ENCODE measurements around the gene COL25A1. TPM values are rescaled to one million over a fixed set of nuclear protein-coding genes. Genes with fewer than 3 reads are reported as not detected.

The COL25A1 gene
- total RNA-seq, 2 donors from 2014 or later, result 0.47 TPM; not detected in 1

DNA sequence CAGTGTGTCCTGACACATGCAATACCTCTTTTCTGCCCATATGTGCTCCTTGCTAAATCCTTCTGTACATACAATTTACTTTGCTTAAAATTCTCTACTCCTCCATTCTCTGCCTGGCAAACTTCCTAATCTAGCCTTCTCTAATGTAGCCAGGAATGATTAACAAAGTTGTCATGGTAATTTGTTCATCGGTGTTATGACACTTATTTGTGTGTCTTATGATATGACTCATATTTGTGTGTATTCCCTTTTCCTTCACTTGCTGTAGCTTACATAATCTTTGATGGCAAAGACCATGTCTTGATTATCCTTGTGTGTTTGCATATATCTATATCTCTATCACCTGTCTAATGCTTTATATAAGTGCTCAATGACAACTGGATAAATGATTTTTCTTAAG, 133.3 kb downstream of the COL25A1 start:
- Mint-ChIP-seq H3K4me3 (no peak overlapping the region), H3K27me3 (peaks cover 35% of the 10 kb centered on the region), H3K27ac (no peak overlapping the region), H3K36me3 (ENCODE audit: low read depth) (no peaks in the 10 kb centered on the region), H3K4me1 (no peaks in the 10 kb centered on the region)
- DNase-seq (no peak), ATAC-seq (no peak)
- H3K9me3 ChIP-seq (ENCODE audit: control insufficient read depth, low read length, poor library complexity, severe bottlenecking), result no peaks in the 10 kb centered on the region

DNA sequence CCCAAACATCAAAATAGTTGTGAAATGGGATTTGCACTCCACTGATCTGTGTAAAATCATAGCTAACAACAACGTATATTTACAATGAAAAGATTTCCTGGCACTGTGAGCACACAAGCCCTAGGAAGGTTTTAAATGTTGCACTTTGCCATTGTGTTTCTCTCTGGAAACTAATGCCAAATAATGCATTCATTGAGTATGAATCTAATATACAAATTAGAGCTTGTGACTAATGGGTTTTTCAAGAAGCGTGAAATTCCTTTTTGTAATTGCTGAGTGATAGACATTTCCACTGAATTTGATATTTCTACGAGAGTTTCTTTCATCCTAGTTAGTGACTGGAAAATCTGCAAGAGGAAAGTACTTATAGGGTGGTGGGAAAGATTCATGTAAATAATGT, 135.9 kb downstream of the COL25A1 start:
- Mint-ChIP-seq H3K4me1 (no peaks in the 10 kb centered on the region), H3K36me3 (ENCODE audit: low read depth) (no peaks in the 10 kb centered on the region), H3K4me3 (no peak overlapping the region), H3K27ac (no peak overlapping the region), H3K27me3 (peaks cover 35% of the 10 kb centered on the region)
- no peak for DNase-seq
- no peaks in the 10 kb centered on the region for H3K9me3 ChIP-seq (ENCODE audit: control insufficient read depth, low read length, poor library complexity, severe bottlenecking)
- no peak for ATAC-seq

GRCh38 chr4:109166126-109166525, 136.3 kb downstream of the COL25A1 start:
- no peaks in the 10 kb centered on the region for H3K9me3 ChIP-seq (ENCODE audit: control insufficient read depth, low read length, poor library complexity, severe bottlenecking)
- H3K27ac Mint-ChIP-seq, result no peak overlapping the region
- peaks cover 35% of the 10 kb centered on the region for H3K27me3 Mint-ChIP-seq
- ATAC-seq (no peak), DNase-seq (no peak)
- H3K4me1 Mint-ChIP-seq, result no peaks in the 10 kb centered on the region
- H3K36me3 Mint-ChIP-seq (ENCODE audit: low read depth), result no peaks in the 10 kb centered on the region
- no peak overlapping the region for H3K4me3 Mint-ChIP-seq

DNA sequence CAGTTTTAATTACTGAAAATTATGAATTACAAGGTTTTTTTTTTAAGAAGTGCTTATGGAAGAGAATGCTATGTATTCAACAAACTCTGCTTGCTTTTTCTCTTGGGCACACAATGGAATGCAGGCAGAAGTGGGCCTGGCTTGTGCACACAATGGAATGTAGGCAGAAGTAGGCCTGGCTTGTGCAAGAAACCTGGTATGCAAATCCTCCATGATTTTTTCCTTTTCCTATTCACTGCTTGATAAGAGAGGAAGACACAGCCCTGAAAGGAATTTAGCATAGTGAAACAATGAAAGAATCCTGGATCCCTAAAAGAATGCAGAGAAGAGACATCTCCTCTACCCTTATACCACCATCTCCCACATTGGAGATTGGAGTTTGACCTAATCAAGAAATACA, 138.4 kb downstream of the COL25A1 start:
- no peak overlapping the region for H3K4me3 Mint-ChIP-seq
- no peak for DNase-seq
- H3K9me3 ChIP-seq (ENCODE audit: control insufficient read depth, low read length, poor library complexity, severe bottlenecking), result no peaks in the 10 kb centered on the region
- no peak for ATAC-seq
- H3K36me3 Mint-ChIP-seq (ENCODE audit: low read depth), result no peaks in the 10 kb centered on the region
- H3K27ac Mint-ChIP-seq, result no peak overlapping the region
- no peaks in the 10 kb centered on the region for H3K4me1 Mint-ChIP-seq
- H3K27me3 Mint-ChIP-seq, result peaks cover 38% of the 10 kb centered on the region

DNA sequence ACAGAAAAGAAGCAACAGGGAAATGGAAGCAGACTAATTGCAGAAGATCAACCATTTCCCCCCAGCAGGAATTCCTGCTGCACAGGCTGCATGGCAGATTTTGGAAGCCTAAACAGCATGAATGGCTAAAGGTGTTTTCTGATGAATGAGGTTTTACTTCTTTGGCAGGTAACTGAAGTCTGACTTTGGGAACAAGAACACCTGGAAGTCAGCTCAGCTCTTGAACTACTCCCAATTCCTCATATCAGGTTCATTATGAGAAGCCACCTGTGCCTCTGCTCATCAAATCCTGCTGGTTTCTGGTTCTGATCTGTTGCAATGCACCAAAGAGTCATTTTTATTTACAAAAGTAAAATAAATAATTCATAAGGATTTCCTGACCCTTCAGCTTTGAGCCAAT, 139.0 kb downstream of the COL25A1 start:
- H3K27me3 Mint-ChIP-seq, result peaks cover 34% of the 10 kb centered on the region
- DNase-seq (no peak), ATAC-seq (no peak)
- no peak overlapping the region for H3K4me3 Mint-ChIP-seq
- H3K9me3 ChIP-seq (ENCODE audit: control insufficient read depth, low read length, poor library complexity, severe bottlenecking), result no peaks in the 10 kb centered on the region
- H3K36me3 Mint-ChIP-seq (ENCODE audit: low read depth), result no peaks in the 10 kb centered on the region
- no peak overlapping the region for H3K27ac Mint-ChIP-seq
- no peaks in the 10 kb centered on the region for H3K4me1 Mint-ChIP-seq

DNA sequence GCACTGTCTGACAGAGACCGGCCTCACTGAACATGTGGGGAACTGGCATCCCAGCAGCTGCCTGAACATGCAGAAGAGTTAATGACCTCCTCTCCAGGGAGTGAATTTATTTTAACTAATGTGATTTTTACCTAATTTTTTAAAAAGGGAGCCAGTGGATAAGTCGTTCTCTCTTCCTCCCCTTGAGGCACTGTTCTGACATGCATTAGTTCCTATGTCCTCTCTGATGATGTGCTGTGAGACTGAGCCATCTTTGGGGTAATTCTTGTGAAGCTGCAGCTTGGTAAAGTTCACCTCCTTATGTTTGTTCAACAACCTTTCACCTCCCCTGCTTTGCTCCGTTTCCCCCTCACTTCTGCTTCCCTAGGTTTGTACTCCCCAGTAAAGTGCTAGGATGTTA, 139.7 kb downstream of the COL25A1 start:
- Mint-ChIP-seq H3K27me3 (peaks cover 29% of the 10 kb centered on the region), H3K27ac (no peak overlapping the region)
- ATAC-seq, result no peak

GRCh38 chr4:109160494-109160893, 142.0 kb downstream of the COL25A1 start:
- Mint-ChIP-seq H3K36me3 (ENCODE audit: low read depth) (no peaks in the 10 kb centered on the region), H3K27ac (no peak overlapping the region), H3K4me3 (no peak overlapping the region), H3K4me1 (no peaks in the 10 kb centered on the region), H3K27me3 (peaks cover 26% of the 10 kb centered on the region)
- no peak for DNase-seq
- no peaks in the 10 kb centered on the region for H3K9me3 ChIP-seq (ENCODE audit: control insufficient read depth, low read length, poor library complexity, severe bottlenecking)
- ATAC-seq, result no peak

More for the DNA sequence above, 139.7 kb downstream of the COL25A1 start:
- Mint-ChIP-seq H3K4me1 (no peaks in the 10 kb centered on the region), H3K36me3 (ENCODE audit: low read depth) (no peaks in the 10 kb centered on the region), H3K4me3 (no peak overlapping the region)
- no peaks in the 10 kb centered on the region for H3K9me3 ChIP-seq (ENCODE audit: control insufficient read depth, low read length, poor library complexity, severe bottlenecking)
- no peak for DNase-seq

- no peaks in the 10 kb centered on the region for H3K4me1 Mint-ChIP-seq
- DNase-seq (no peak), ATAC-seq (no peak)
- H3K27ac Mint-ChIP-seq, result no peak overlapping the region
- H3K9me3 ChIP-seq (ENCODE audit: control insufficient read depth, low read length, poor library complexity, severe bottlenecking), result no peaks in the 10 kb centered on the region
- H3K27me3 Mint-ChIP-seq, result peaks cover 22% of the 10 kb centered on the region
- no peaks in the 10 kb centered on the region for H3K36me3 Mint-ChIP-seq (ENCODE audit: low read depth)
- H3K4me3 Mint-ChIP-seq, result no peak overlapping the region
These were observed 144.8 kb downstream of the COL25A1 start for GRCh38 chr4:109157696-109158095.

GRCh38 chr4:109157205-109157604, 145.3 kb downstream of the COL25A1 start:
- peaks cover 26% of the 10 kb centered on the region for H3K27me3 Mint-ChIP-seq

DNA sequence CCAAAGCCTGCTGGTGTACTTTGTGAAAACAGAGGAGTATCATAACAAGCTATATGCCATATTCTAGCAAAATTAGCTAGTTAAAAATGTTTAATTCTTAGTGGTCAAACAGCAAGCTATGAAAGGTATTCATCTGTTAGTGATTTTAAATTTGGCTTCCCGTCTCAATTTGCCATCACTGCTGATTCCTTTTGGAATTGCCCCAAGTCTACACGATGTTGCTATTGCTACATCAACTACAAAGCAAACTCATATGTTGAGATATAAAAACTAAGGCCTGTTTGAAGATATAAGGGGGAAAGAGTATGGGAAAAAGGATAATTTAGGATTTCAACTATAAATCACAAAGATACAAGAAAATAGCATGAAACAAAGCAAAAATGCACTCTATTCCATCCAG, 146.1 kb downstream of the COL25A1 start:
- no peak overlapping the region for H3K4me3 Mint-ChIP-seq
- DNase-seq (no peak), ATAC-seq (no peak)
- H3K36me3 Mint-ChIP-seq (ENCODE audit: low read depth), result no peaks in the 10 kb centered on the region
- H3K27me3 Mint-ChIP-seq, result peaks cover 26% of the 10 kb centered on the region
- H3K9me3 ChIP-seq (ENCODE audit: control insufficient read depth, low read length, poor library complexity, severe bottlenecking), result no peaks in the 10 kb centered on the region
- H3K4me1 Mint-ChIP-seq, result no peaks in the 10 kb centered on the region
- no peak overlapping the region for H3K27ac Mint-ChIP-seq

More at GRCh38 chr4:109157205-109157604, 145.3 kb downstream of the COL25A1 start:
- DNase-seq (no peak), ATAC-seq (no peak)
- Mint-ChIP-seq H3K36me3 (ENCODE audit: low read depth) (no peaks in the 10 kb centered on the region), H3K4me1 (no peaks in the 10 kb centered on the region), H3K4me3 (no peak overlapping the region), H3K27ac (no peak overlapping the region)
- no peaks in the 10 kb centered on the region for H3K9me3 ChIP-seq (ENCODE audit: control insufficient read depth, low read length, poor library complexity, severe bottlenecking)

DNA sequence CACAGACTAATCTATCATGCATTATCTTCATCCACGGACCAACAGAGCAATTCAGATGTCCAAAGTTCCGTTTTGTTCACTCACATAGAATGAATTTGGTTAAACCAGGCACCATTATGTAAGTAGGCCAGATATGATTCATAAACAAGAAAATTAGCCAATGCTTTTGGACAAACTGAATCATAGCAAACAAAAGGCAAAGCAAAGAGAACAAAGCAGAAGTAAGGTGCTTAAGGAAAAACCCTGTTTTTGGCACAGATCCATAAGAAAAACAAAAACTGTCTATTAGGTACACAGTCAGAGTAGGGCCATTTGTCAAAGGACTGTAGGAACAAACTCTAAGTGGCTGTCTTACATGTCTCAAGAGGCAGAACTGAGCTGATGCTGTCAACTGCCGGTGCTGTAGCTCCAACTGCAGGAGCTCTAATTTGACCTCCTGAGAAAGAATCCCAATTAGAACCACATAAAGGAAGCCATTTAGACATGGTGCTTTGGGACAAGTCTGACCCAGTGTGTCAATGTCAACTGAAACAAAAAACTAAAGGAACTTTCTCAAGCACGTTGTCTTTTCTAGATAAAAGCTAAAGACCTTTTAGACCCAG, 146.7 kb downstream of the COL25A1 start:
- H3K9me3 ChIP-seq (ENCODE audit: control insufficient read depth, low read length, poor library complexity, severe bottlenecking), result no peaks in the 10 kb centered on the region
- ATAC-seq, result no peak
- DNase-seq, result no peak
- Mint-ChIP-seq H3K4me3 (no peak overlapping the region), H3K4me1 (no peaks in the 10 kb centered on the region), H3K27me3 (peaks cover 26% of the 10 kb centered on the region), H3K36me3 (ENCODE audit: low read depth) (no peaks in the 10 kb centered on the region), H3K27ac (no peak overlapping the region)

DNA sequence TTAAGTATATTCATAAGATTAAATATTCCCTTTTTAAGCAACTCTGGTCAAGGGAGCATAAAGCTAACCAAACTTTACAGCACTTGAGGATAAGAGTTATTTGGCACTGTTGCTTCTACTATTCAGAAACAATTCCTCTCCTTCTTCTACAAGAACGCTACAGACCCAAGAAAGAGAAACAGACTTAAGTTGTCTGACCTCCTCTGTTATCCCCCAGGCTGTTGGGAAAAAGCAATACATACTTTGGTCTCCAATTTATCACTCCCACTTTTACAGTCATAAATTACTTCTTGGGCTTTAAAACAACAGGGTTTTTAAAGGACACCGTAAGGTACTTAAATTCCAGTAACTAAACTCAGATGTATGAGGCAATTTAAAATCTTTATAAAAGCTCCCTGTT, 147.4 kb downstream of the COL25A1 start:
- Mint-ChIP-seq H3K27ac (no peak overlapping the region), H3K4me3 (no peak overlapping the region), H3K36me3 (ENCODE audit: low read depth) (no peaks in the 10 kb centered on the region), H3K27me3 (peaks cover 26% of the 10 kb centered on the region), H3K4me1 (no peaks in the 10 kb centered on the region)
- no peak for DNase-seq
- no peak for ATAC-seq
- no peaks in the 10 kb centered on the region for H3K9me3 ChIP-seq (ENCODE audit: control insufficient read depth, low read length, poor library complexity, severe bottlenecking)

DNA sequence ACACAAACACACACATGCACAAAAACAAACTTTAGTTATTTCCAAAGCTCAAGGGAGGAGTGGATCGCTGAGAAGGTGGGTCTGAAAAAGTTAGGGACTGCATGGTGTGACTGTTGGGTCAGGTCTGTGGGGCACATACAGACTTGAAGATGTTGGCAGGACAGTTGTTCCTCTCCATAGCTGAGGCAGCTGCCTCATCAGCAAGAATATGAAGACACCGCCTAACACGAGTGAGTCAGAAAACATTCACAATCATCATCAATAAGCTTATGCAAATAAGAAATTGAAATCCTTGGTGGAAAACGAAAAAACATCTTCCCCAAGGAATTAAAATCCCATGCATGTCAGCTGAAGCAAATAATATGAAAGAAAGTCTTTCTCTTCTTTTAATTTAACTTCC, 148.0 kb downstream of the COL25A1 start:
- Mint-ChIP-seq H3K36me3 (ENCODE audit: low read depth) (no peaks in the 10 kb centered on the region), H3K27me3 (peaks cover 23% of the 10 kb centered on the region), H3K27ac (no peak overlapping the region), H3K4me3 (no peak overlapping the region), H3K4me1 (no peaks in the 10 kb centered on the region)
- ATAC-seq (no peak), DNase-seq (no peak)
- H3K9me3 ChIP-seq (ENCODE audit: control insufficient read depth, low read length, poor library complexity, severe bottlenecking), result no peaks in the 10 kb centered on the region

DNA sequence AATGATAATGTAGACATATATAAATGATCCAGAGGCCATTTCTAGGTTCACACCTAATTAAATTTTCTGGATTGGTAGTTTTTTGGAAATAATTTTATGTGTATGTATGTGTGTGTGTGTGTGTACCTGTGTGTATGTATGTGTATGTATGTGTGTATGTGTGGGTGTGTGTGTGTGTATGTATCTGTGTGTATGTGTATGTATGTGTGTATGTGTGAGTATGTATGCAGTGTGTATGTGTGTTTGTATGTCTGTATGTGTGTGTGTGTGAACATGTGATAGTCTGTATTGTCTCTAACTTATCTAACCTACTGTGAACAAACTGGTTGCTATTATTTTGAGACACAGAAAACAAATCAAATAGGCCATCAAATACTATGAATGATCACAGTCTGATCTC, 152.6 kb downstream of the COL25A1 start:
- Mint-ChIP-seq H3K27me3 (peaks cover 4% of the 10 kb centered on the region), H3K27ac (no peak overlapping the region), H3K4me1 (no peaks in the 10 kb centered on the region)

More for the DNA sequence above, 152.6 kb downstream of the COL25A1 start:
- DNase-seq (no peak), ATAC-seq (no peak)
- Mint-ChIP-seq H3K4me3 (no peak overlapping the region), H3K36me3 (ENCODE audit: low read depth) (no peaks in the 10 kb centered on the region)
- H3K9me3 ChIP-seq (ENCODE audit: control insufficient read depth, low read length, poor library complexity, severe bottlenecking), result no peaks in the 10 kb centered on the region
